ENCODE data around the gene ATP6V0A4.

ATP6V0A4 gene

DNA sequence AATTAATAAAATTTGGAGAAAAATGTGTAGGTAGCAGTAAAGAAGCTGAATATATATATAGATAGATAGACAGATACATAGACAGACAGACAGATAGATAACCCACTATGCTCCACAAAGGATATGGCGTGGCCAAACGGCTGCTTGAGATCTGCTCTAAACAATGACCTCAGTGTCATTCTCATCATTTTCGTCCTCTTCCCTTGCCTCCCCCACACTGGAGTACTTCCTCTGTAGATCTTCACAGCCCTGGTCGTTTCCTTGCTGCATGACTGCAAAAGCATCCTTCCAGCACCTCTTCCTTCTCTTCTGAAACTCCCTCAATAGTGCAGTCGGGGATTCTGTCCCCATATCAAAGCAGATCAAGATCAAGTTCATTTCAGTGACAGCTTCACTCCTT, 35.6 kb upstream of the ATP6V0A4 start:
- no peak for ATAC-seq

DNA sequence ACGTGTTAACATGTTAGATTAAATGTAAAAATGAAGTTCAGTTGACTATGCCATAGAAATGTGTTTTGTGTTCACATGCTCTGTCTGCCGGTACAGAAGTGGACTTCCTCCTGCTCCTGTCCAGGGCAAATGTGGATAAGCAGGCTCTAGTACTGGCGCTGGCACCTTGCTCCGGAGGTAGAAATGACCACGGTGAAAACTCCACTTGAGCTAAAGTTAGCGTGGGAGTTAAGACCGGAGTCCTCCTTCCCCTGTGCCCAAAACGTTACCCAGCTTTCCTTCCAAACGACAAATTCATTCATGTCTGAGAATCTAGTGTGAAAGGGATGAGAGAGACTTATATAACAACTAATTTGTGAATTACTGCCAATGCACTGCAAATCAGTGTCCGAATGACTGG, 35.0 kb upstream of the ATP6V0A4 start:
- TF ChIP-seq ESRRG (CRISPR knock-in tag; IDR thresholded peaks at IDR 0.05) (no peak), SNAI2 (CRISPR knock-in tag; IDR thresholded peaks at IDR 0.05) (no peak), TOX (CRISPR knock-in tag; IDR thresholded peaks at IDR 0.05; ENCODE audit: borderline replicate concordance) (no peak)
- no peak for ATAC-seq

More for the DNA sequence above, 35.6 kb upstream of the ATP6V0A4 start:
- TF ChIP-seq TCF4 (CRISPR knock-in tag; IDR thresholded peaks at IDR 0.05; ENCODE audit: borderline replicate concordance) (no peak), ZFP30 (CRISPR knock-in tag; IDR thresholded peaks at IDR 0.05) (no peak), ARNTL (CRISPR knock-in tag; IDR thresholded peaks at IDR 0.05; ENCODE audit: borderline replicate concordance, low read depth) (no peak), RARB (CRISPR knock-in tag; IDR thresholded peaks at IDR 0.05) (no peak), OSR1 (CRISPR knock-in tag; IDR thresholded peaks at IDR 0.05) (no peak), ZNF70 (CRISPR knock-in tag; IDR thresholded peaks at IDR 0.05) (no peak)
- TF ChIP-seq, protein P1, sequence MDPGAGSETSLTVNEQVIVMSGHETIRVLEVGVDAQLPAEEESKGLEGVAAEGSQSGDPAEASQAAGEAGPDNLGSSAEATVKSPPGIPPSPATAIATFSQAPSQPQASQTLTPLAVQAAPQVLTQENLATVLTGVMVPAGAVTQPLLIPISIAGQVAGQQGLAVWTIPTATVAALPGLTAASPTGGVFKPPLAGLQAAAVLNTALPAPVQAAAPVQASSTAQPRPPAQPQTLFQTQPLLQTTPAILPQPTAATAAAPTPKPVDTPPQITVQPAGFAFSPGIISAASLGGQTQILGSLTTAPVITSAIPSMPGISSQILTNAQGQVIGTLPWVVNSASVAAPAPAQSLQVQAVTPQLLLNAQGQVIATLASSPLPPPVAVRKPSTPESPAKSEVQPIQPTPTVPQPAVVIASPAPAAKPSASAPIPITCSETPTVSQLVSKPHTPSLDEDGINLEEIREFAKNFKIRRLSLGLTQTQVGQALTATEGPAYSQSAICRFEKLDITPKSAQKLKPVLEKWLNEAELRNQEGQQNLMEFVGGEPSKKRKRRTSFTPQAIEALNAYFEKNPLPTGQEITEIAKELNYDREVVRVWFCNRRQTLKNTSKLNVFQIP (CRISPR knock-in tag; IDR thresholded peaks at IDR 0.05; ENCODE audit: borderline replicate concordance, low read depth) = no peak

DNA sequence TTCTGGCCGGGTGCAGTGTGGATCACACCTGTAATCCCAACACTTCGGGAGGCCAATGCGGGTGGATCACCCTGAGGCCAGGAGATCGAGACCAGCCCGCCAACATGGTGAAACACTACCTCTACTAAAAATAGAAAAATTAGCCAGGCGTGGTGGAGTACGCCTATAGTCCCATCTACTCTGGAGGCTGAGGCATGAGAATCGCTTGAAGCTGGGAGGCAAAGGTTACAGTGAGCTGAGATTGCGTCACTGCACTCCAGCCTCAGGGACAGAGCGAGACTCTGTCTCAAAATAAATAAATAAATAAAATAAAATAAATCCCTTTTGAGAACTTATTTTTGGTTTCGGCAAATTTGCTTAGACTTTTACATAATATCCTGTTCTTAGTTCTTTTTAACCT, 31.3 kb upstream of the ATP6V0A4 start:
- ATAC-seq = no peak
- no peak for TF ChIP-seq BACH2 (CRISPR knock-in tag; IDR thresholded peaks at IDR 0.05; ENCODE audit: borderline replicate concordance)

DNA sequence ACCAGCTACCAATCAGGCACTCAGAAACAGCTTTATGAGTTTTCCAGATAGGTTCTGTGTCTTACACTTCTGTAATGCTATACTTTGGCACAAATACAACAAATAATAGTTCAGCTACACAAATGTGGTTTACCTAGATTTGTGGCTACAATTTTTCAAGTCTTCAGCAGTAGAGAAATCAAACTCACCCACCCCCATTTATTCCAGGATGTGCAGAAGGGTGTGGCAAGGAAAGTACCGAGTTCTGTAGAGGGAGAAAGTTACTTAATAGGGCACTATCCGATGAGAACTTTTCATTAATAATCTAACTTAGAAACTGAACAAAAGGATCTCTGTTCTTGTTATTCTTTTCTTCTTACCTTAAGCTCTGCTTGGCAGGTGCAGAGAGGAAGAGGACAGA, 30.3 kb upstream of the ATP6V0A4 start:
- TF ChIP-seq ISL1 (CRISPR knock-in tag; IDR thresholded peaks at IDR 0.05) (no peak), TCF4 (CRISPR knock-in tag; IDR thresholded peaks at IDR 0.05; ENCODE audit: borderline replicate concordance) (no peak)
- ATAC-seq = no peak

DNA sequence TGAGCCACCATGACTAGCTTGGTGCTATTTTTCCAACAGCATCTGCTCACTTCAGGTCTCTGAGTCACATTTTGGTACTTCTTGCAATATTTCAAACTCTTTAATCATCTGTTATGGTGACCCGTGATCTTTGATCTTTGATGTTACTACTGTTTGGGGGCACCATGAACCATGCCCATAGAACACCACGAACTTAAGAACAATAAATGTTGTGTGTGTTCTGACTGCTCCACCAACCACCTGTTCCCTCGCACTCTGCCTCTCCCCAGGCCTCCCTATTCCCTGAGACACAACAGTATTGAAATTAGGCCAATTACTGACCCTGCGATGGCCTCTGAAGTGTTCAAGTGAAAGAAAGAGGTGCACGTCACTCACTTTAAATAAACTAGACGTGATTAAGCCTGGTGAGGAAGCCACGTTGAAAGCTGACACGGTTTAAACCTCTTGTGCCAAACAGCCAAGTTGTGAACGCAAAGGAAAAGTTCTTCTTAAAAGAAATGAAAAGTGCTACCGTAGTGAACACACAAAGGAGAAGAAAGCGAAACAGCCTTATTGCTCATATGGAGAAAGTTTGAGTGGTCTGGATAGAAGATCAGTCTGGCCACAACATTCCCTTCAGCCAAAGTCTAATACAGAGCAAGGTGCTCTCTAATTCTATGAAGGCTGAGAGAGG, 27.2 kb upstream of the ATP6V0A4 start:
- ATAC-seq = no peak
- TF ChIP-seq, protein P2, sequence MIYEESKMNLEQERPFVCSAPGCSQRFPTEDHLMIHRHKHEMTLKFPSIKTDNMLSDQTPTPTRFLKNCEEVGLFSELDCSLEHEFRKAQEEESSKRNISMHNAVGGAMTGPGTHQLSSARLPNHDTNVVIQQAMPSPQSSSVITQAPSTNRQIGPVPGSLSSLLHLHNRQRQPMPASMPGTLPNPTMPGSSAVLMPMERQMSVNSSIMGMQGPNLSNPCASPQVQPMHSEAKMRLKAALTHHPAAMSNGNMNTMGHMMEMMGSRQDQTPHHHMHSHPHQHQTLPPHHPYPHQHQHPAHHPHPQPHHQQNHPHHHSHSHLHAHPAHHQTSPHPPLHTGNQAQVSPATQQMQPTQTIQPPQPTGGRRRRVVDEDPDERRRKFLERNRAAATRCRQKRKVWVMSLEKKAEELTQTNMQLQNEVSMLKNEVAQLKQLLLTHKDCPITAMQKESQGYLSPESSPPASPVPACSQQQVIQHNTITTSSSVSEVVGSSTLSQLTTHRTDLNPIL (CRISPR knock-in tag; IDR thresholded peaks at IDR 0.05; ENCODE audit: low read depth) = no peak

DNA sequence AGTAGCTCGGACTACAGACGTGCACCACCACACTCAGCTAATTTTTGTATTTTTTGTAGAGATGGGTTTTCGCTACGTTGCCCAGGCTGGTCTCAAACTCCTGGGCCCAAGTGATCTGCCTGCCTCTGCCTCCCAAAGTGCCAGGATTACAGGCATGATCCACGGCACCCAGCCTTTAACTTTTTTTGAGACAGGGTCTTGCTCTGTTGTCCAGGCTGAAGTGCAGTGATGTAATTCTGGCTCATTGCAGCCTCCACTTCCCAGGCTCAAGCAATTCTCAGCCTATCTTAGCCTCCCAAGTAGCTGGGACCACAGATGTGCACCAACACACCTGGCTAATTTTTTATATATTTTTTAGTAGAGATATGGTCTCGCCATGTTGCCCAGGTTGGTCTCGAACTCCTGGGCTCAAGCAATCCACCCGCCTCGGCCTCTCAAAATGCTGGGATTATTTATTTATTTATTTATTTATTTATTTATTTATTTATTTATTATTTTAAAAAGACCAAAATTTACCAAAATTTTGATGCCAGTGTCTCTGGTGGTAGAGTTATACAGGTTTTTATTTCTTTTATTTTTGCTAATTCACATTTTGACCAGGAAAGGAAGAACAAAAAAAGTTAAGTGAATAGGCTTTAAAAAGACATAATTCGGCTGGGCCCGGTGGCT, 25.0 kb upstream of the ATP6V0A4 start:
- no peak for ATAC-seq
- no peak for TF ChIP-seq ZFP3 (CRISPR knock-in tag; IDR thresholded peaks at IDR 0.05)
- no peak for TF ChIP-seq SNAI2 (CRISPR knock-in tag; IDR thresholded peaks at IDR 0.05)
- no peak for TF ChIP-seq ZNF8 (CRISPR knock-in tag; IDR thresholded peaks at IDR 0.05)
- no peak for TF ChIP-seq ZFP30 (CRISPR knock-in tag; IDR thresholded peaks at IDR 0.05)
- TF ChIP-seq, protein P3, sequence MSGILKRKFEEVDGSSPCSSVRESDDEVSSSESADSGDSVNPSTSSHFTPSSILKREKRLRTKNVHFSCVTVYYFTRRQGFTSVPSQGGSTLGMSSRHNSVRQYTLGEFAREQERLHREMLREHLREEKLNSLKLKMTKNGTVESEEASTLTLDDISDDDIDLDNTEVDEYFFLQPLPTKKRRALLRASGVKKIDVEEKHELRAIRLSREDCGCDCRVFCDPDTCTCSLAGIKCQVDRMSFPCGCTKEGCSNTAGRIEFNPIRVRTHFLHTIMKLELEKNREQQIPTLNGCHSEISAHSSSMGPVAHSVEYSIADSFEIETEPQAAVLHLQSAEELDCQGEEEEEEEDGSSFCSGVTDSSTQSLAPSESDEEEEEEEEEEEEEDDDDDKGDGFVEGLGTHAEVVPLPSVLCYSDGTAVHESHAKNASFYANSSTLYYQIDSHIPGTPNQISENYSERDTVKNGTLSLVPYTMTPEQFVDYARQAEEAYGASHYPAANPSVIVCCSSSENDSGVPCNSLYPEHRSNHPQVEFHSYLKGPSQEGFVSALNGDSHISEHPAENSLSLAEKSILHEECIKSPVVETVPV (CRISPR knock-in tag; IDR thresholded peaks at IDR 0.05) = no peak

DNA sequence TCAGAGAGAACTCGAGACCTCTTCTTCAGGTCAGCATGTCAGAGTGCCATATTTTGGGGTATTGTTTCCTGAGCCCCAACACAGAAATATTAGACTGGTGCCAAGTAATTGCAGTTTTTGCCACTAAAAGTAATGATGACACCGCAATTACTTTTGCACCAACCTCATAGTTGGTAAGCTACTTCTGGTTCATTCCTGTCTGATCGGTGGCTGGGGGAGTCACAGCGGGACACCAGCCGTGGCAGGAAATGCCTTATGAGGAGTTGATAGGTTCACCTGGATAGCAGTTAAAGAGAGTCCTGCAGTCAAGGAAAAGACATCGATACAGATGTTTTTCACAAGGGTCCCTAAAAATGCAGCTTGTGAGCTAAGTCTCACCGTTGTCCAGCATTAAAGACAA, 23.9 kb upstream of the ATP6V0A4 start:
- ATAC-seq = no peak
- TF ChIP-seq TOX (CRISPR knock-in tag; IDR thresholded peaks at IDR 0.05; ENCODE audit: borderline replicate concordance) (no peak), SNAI2 (CRISPR knock-in tag; IDR thresholded peaks at IDR 0.05) (no peak), ISL1 (CRISPR knock-in tag; IDR thresholded peaks at IDR 0.05) (no peak), ESRRG (CRISPR knock-in tag; IDR thresholded peaks at IDR 0.05) (no peak), PPARA (CRISPR knock-in tag; IDR thresholded peaks at IDR 0.05; ENCODE audit: borderline replicate concordance) (no peak), ZNF8 (CRISPR knock-in tag; IDR thresholded peaks at IDR 0.05) (no peak), BACH2 (CRISPR knock-in tag; IDR thresholded peaks at IDR 0.05; ENCODE audit: borderline replicate concordance) (no peak), ZFP30 (CRISPR knock-in tag; IDR thresholded peaks at IDR 0.05) (no peak), CSDC2 (CRISPR knock-in tag; IDR thresholded peaks at IDR 0.05) (no peak), ZNF565 (CRISPR knock-in tag; conservative IDR thresholded peaks at IDR 0.05; ENCODE audit: low read depth) (no peak), ZNF70 (CRISPR knock-in tag; IDR thresholded peaks at IDR 0.05) (no peak), ZFP3 (CRISPR knock-in tag; IDR thresholded peaks at IDR 0.05) (no peak)
- TF ChIP-seq, protein P3 (CRISPR knock-in tag; IDR thresholded peaks at IDR 0.05) = no peak
- TF ChIP-seq, protein P4, sequence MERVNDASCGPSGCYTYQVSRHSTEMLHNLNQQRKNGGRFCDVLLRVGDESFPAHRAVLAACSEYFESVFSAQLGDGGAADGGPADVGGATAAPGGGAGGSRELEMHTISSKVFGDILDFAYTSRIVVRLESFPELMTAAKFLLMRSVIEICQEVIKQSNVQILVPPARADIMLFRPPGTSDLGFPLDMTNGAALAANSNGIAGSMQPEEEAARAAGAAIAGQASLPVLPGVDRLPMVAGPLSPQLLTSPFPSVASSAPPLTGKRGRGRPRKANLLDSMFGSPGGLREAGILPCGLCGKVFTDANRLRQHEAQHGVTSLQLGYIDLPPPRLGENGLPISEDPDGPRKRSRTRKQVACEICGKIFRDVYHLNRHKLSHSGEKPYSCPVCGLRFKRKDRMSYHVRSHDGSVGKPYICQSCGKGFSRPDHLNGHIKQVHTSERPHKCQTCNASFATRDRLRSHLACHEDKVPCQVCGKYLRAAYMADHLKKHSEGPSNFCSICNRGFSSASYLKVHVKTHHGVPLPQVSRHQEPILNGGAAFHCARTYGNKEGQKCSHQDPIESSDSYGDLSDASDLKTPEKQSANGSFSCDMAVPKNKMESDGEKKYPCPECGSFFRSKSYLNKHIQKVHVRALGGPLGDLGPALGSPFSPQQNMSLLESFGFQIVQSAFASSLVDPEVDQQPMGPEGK (CRISPR knock-in tag; IDR thresholded peaks at IDR 0.05; ENCODE audit: borderline replicate concordance) = no peak

Measured in SK-N-SH treated with all-trans-retinoic acid at 6 μM for 48 hours (cell line).